SK-MEL-5 (cell line): ENCODE measurements around the gene ANTKMT. TPM values are rescaled to one million over a fixed set of nuclear protein-coding genes. Genes with fewer than 3 reads are reported as not detected.

Experiments used
- DNase-seq: peaks from one replicate; pipeline ENCODE4 v3.0.0-alpha.2; 2016; ENCODE audit warnings: low read depth, low spot score
- in situ Hi-C: cut with HindIII; loops from 2 replicates; pipeline ENCODE4 v1.10.0; 2016; ENCODE audit warnings: low sequenced_read_pairs, high pct_unique_total_duplicates, low pct_unique_long_range_greater_than_20kb
- small RNA-seq, 2 experiments: library from RNA; depleted of rRNA; stranded (forward); fragments of <200 nt; gene quantifications; one replicate each; pipeline ENCODE3, GENCODE V24; 2014
- total RNA-seq: library from RNA; depleted of rRNA; stranded (reverse); fragments of >200 nt; shearing (Covaris generic); gene quantifications from 2 replicates; pipeline ENCODE4 v1.2.3, GENCODE V29; 2014; rRNA removed

The ANTKMT gene
- total RNA-seq, 1 experiment from 2014 or later = 18.6 TPM

GRCh38 chr16:763369-764183 is 42.6 kb downstream of the ANTKMT start:
- in situ Hi-C loops = no loop called here

DNA sequence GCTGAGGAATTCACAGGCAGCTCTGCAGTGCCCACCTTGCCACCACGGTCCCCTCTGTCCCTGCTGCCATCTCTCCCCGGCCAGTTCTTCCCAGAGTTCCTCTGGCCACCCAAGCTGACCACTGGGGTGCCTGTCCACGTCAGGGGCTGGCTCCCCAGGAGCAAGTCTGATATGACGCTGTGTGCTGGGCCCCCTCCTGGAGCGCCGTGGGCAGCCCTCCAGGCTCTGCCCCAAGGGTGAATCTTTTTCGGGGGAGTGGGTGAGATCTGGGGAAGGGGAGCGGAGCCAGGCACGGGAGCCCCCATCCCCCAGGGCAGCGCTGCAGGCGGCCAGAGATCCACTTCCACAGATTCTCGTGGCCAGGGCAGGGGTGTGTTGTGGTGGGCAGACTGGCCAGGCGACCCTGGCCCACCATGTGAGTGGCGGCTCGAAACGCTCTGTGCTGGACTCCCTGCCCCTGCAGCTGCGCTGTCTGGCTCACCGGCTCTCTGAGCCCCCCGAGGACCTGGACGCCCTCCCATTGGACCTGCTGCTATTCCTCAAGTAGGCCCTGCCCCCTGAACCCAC is 43.3 kb downstream of the ANTKMT start:
- DNase-seq = no peak
- in situ Hi-C loops = no loop called here

More at GRCh38 chr16:763369-764183, 42.6 kb downstream of the ANTKMT start:
- no peak for DNase-seq

DNA sequence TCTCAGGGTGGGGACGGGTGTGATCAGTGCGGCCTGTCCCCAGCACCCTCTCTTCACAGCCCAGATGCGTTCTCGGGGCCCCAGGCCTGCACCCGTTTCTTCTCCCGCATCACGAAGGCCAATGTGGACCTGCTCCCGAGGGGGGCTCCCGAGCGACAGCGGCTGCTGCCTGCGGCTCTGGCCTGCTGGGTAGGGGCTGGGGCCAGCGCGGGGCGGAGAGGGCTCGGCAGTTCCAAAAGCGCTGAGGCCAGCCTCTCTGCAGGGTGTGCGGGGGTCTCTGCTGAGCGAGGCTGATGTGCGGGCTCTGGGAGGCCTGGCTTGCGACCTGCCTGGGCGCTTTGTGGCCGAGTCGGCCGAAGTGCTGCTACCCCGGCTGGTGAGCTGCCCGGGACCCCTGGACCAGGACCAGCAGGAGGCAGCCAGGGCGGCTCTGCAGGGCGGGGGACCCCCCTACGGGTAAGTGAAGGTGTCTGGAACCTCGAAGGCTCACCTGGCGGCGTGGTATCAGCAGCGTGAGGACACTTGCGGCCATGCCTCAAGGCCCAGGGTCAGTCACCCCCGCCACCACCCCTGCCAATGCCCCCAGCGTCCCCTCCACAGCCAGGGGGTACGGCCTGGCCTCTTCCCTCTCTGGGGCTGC is 44.0 kb downstream of the ANTKMT start:
- in situ Hi-C loops = no loop called here
- DNase-seq = no peak

GRCh38 chr16:765488-765865 is 44.5 kb downstream of the ANTKMT start:
- DNase-seq = no peak
- in situ Hi-C loops = no loop called here

DNA sequence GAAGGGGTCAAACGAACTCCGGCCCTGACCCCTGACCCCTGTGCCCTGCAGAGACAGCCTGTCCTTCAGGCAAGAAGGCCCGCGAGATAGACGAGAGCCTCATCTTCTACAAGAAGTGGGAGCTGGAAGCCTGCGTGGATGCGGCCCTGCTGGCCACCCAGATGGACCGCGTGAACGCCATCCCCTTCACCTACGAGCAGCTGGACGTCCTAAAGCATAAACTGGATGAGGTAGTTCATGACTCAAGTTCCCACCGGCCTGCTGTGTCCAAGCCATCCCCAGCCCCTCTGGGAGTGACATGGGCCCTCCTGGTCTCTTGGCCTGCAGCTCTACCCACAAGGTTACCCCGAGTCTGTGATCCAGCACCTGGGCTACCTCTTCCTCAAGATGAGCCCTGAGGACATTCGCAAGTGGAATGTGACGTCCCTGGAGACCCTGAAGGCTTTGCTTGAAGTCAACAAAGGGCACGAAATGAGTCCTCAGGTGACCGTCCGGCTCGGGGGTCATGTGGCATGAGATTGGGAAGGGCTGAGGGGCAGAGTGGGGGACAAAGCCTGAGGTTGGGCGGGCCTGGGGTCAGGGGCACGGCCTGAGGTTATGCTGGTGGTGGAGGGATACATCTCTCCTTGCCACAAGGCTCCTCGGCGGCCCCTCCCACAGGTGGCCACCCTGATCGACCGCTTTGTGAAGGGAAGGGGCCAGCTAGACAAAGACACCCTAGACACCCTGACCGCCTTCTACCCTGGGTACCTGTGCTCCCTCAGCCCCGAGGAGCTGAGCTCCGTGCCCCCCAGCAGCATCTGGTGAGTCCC is 45.3 kb downstream of the ANTKMT start:
- in situ Hi-C loops = no loop called here
- DNase-seq = no peak

- DNase-seq = no peak
- in situ Hi-C loops = no loop called here
Observed at GRCh38 chr16:766820-767640, 46.1 kb downstream of the ANTKMT start.

DNA sequence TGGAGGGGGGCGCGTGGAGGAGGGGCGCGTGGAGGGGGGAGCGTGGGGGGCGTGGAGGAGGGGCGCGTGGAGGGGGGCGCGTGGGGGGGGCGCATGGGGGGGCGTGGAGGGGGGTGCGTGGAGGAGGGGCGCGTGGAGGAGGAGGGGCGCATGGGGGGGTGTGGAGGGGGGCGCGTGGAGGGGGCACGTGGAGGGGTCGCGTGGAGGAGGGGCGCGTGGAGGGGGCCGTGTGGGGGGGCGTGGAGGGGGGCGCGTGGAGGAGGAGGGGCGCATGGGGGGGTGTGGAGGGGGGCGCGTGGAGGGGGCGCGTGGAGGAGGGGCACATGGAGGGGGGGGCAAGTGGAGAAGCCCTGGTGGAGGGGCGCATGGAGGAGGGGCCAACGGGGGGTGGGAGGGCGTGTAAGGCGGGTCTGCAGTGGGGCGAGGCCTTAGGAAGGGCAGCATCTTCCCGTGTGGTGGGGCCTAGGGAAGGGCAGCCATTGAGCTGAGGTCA is 46.8 kb downstream of the ANTKMT start:
- in situ Hi-C loops = no loop called here
- no peak for DNase-seq

DNA sequence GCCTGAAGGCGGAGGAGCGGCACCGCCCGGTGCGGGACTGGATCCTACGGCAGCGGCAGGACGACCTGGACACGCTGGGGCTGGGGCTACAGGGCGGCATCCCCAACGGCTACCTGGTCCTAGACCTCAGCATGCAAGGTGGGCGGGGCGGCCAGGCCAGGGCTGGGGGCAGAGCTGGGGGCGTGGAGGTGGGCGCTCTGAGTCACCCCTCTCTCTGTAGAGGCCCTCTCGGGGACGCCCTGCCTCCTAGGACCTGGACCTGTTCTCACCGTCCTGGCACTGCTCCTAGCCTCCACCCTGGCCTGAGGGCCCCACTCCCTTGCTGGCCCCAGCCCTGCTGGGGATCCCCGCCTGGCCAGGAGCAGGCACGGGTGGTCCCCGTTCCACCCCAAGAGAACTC is 47.5 kb downstream of the ANTKMT start:
- no peak for DNase-seq
- in situ Hi-C loops = no loop called here

DNA sequence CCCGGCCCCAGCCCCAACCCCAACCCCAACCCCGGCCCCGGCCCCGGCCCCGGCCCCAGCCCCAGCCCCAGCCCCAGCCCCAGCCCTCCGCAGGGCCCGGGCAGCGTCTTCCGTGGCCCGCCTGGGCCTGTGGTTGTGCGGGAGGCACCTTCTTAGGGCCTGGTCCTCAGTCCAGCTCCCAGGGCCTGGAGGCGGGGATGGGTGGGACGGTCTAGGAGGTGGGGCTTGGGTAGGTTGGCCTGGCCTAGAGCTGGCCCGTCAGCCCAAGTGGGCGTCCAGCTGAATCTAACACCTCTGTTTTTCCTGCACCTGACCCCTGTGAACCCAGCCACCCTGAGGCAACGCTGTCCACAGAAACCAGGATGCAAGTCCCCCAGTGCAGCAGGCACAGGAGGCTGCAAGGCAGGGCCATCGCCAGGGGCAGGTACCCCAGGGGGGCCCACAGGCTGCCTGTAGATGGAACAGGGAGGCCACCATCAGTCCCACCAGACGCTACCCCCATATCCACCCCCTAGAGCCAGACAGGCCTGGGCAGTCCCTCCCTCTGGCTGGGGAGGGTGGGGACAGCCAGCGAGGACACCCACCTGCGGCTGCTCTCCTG is 48.3 kb downstream of the ANTKMT start:
- no peak for DNase-seq
- in situ Hi-C loops = no loop called here

DNA sequence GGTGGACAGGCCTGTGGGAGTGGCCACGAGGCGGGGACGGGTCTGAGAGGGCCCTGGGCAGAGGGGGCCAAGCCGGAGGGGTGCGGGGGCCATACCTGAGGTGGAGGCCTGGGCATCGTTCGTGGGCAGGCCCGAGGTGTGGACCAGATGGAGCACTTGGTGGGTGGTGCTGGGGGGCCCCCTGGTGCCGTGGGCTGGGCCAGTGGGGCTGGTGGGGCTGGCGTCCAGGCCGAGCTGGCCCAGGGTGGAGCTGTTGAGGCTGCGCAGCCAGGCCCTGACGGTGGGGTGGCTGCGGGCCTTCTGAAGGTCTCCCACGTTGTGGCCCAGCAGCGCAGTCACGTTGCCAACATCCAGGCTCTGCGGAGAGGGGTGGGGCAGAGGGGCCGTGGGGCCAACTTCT is 49.0 kb downstream of the ANTKMT start:
- DNase-seq = no peak
- in situ Hi-C loops = no loop called here

GRCh38 chr16:770411-770810 is 49.5 kb downstream of the ANTKMT start:
- no peak for DNase-seq
- in situ Hi-C loops = no loop called here

Small RNA genes within 50 kb of the gene (small RNA-seq; reads per million reads assigned to genes)
- gene MIR662 = 0 reads per million in 2 experiments

Other genes starting within 250 kb of the ANTKMT start
- 15.4 and 15.6 TPM in 2 replicates for gene CAPN15, start 193.4 kb upstream of the ANTKMT start, total RNA-seq
- gene PRR35, start 160.8 kb upstream of the ANTKMT start, total RNA-seq = not detected in 2 replicates
- 0.56 and 1.1 TPM in 2 replicates for gene NHLRC4, start 154.1 kb upstream of the ANTKMT start, total RNA-seq
- gene PIGQ, start 151.2 kb upstream of the ANTKMT start, total RNA-seq = 24.5 and 24.7 TPM in 2 replicates
- gene RAB40C, start 131.1 kb upstream of the ANTKMT start, total RNA-seq = 9.3 and 9.6 TPM in 2 replicates
- 0.05 TPM in 2 replicates for gene WFIKKN1, start 90.2 kb upstream of the ANTKMT start, total RNA-seq
- 54.3 and 57.4 TPM in 2 replicates for gene METTL26, start 84.8 kb upstream of the ANTKMT start, total RNA-seq
- gene MCRIP2, start 79.3 kb upstream of the ANTKMT start, total RNA-seq = 34.4 and 37.8 TPM in 2 replicates
- gene WDR90, start 71.8 kb upstream of the ANTKMT start, total RNA-seq = 10.3 and 12.4 TPM in 2 replicates
- gene RHOT2, start 53.0 kb upstream of the ANTKMT start, total RNA-seq = 39.7 and 42.7 TPM in 2 replicates
- 0.19 and 0.34 TPM in 2 replicates for gene RHBDL1, start 45.5 kb upstream of the ANTKMT start, total RNA-seq
- gene STUB1, start 40.7 kb upstream of the ANTKMT start, total RNA-seq = 112 and 126 TPM in 2 replicates
- 44.7 and 52.0 TPM in 2 replicates for gene JMJD8, start 36.8 kb upstream of the ANTKMT start, total RNA-seq
- 1.6 and 2.3 TPM in 2 replicates for gene WDR24, start 30.7 kb upstream of the ANTKMT start, total RNA-seq
- gene FBXL16, start 15.3 kb upstream of the ANTKMT start, total RNA-seq = 6.6 and 7.3 TPM in 2 replicates
- 133 and 138 TPM in 2 replicates for gene METRN, start 6.0 kb upstream of the ANTKMT start, total RNA-seq
- 17.7 and 18.1 TPM in 2 replicates for gene CCDC78, start 5.3 kb downstream of the ANTKMT start, total RNA-seq
- 17.9 and 23.3 TPM in 2 replicates for gene HAGHL, start 6.0 kb downstream of the ANTKMT start, total RNA-seq
- 28.6 and 34.3 TPM in 2 replicates for gene CIAO3, start 19.9 kb downstream of the ANTKMT start, total RNA-seq
- not detected in 2 replicates for gene MSLN, start 39.6 kb downstream of the ANTKMT start, total RNA-seq
- gene RPUSD1, start 67.2 kb downstream of the ANTKMT start, total RNA-seq = 32.6 and 36.9 TPM in 2 replicates
- 6.6 and 7.6 TPM in 2 replicates for gene CHTF18, start 67.5 kb downstream of the ANTKMT start, total RNA-seq
- not detected in 2 replicates for gene GNG13, start 79.6 kb downstream of the ANTKMT start, total RNA-seq
- 10.9 and 15.5 TPM in 2 replicates for gene LMF1, start 249.8 kb downstream of the ANTKMT start, total RNA-seq